Germinal center (tissue), 1 donor: Measurements from ENCODE around the gene ABHD6.
"Not testable (repeated sequence)": the region's sequence is repeated elsewhere in the genome, so short reads cannot be mapped to it uniquely, and the experiment has no call there.

Source experiments
- DNase-seq: peaks from one replicate; pipeline ENCODE4 v3.0.0; 2012; ENCODE audit warnings: mixed read lengths, low spot score

ABHD6 gene

GRCh38 chr3:58243976-58244585 lies 6.5 kb downstream of the ABHD6 start:
- no peak for DNase-seq

GRCh38 chr3:58246148-58247047 lies 8.8 kb downstream of the ABHD6 start:
- no peak for DNase-seq

GRCh38 chr3:58249358-58250092 lies 11.9 kb downstream of the ABHD6 start:
- DNase-seq, result no peak

DNA sequence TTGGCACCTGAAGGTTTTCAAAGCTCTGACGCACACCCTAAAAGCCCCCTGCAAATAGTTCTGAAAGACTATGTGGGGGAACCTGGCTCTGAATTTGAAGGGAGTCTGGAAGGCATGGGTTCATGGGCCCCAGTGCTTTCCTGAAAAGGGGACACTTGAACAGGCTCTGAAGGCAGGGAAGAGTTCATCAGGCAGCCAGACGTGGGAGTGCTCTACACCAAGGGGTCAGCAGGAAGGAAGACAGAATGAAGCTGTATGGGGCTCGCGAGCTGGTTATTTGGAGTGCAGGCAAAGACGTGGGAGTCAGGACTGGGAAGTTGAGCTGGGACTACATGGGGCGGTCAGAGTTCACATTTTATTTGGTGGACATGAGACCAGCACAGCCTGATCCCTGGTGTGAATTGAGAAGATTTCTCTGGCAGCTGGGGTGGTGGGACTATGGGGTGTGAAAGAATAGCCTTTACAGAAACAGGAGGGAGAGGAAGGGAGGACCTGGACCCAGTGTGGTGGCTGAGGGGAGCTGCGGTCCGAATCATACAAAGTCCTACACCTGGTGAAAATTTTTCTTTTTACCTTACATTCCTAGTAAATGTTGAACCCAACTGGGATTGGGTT lies 12.6 kb downstream of the ABHD6 start:
- DNase-seq, result no peak

DNA sequence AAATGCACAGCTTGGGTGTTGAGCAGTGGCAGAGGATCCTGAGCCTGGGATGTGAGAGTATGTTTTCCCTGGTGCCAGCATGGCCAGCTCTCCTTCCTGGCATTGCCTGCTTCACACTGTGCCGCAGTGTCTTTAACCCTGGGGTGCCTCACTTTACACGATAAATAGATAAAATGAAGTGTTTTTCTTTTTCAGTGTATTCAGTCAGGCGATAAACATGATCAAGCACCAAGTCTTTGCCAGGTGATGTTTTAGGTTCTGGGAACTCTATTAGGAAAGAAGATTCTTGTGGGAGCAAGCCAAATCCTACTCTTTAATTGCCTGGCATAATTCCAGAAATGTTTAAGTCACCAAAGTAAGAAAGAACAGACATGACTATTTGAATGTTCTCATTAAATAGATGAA lies 14.0 kb downstream of the ABHD6 start:
- DNase-seq, result no peak

GRCh38 chr3:58254144-58254543 lies 16.6 kb downstream of the ABHD6 start:
- no peak for DNase-seq

DNA sequence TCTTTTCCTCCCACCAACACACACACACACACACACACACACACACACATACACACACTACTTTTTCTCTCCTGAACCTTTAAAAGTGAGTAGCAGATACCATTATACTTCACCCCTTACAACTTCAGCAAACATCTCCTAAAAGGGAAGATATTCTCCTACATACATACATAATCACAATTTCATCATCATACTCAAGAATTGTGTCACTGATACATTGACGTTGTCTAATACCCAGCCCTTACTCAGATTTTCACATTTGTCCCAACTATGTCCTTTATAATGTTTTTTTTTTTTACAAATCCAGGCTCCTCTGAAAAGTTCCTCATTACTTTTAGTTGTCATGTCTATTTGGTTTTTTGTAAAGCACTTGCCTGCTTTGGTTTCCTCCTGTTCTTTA lies 18.5 kb downstream of the ABHD6 start:
- DNase-seq, result no peak

- DNase-seq, result no peak
Measured at GRCh38 chr3:58256511-58256910, 18.9 kb downstream of the ABHD6 start.

DNA sequence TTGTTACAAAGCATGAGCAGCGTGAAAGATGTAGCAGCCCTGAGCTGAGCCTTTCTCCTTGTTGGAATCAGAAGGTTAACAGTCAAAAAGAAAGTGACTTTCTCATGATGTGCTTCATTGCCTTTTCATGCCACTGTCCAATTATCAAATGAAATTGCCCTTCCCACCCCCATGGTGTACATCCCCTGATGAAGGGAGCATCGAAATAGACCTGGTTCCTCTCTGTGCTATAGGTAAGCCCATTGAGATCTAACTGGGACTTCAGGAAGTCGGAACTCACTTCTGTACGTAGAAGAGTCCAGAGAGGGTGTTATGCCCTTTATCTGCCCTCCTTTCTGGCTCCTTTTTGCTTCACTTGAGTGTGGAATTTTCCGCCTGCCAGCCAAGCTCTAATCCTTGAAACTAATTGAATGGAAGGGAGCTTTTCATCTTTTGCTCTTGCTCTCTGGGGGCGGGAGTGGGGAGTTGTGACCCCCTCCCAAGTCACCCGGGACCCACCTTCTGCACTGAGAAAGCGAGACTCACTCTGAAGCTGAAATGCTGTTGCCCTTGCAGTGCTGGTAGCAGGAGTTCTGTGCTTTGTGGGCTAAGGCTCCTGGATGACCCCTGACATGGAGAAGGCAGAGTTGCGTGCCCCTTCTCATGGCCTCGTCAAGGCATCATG lies 20.9 kb downstream of the ABHD6 start:
- no peak for DNase-seq

- no peak for DNase-seq
Measured at GRCh38 chr3:58260261-58260731, 22.7 kb downstream of the ABHD6 start.

GRCh38 chr3:58260733-58261132 lies 23.1 kb downstream of the ABHD6 start:
- DNase-seq, result no peak

DNA sequence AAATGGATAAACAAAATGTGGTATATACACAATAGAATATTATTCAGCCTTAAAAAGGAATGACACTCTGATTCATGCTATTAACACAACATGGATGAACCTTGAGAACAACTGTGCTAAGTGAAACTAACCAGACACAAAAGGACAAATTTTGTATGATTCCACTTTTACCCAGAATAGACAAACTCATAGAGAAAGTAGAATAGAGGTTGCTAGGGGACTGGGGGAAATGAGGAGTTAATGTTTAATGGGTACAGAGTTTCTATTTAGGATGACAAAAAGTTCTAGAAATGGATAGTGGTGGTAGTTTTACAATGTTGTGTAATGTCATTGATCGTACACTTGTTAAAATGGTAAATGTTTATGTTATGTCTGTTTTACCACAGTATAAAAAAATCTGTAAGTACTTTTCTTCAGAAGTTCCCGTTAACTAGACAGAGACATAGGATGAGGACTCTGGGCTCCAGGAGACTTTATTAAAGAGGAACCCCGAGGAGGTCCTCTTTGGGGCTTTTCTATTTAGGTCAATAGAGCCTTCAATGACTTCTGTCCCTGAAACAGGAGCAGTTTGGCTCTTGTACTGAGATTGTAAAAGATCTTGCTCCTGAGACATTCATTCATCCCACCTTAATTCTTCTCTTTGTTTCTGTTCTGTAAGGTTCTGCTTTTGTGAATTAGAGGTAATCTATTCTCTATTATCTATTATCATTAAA lies 24.5 kb downstream of the ABHD6 start:
- DNase-seq, result no peak

DNA sequence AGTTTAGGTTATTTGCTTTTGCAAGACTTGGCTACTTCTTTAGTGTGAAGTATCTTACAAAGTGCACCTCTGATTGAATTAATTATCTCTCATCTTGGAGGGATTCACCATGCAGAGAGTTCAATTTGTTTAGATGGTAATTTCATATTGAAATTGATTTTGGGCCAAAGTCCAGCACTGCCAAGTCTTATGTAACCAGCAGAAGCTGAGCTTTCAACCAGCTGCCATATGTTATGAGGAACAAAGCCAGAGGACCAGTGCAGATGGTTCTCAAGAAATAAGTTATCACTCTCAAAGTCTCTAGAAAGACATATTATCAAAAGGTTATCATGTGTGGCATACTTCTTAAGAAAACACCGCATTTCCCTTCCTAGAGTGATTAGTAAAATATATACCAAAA lies 29.0 kb downstream of the ABHD6 start:
- no peak for DNase-seq

DNA sequence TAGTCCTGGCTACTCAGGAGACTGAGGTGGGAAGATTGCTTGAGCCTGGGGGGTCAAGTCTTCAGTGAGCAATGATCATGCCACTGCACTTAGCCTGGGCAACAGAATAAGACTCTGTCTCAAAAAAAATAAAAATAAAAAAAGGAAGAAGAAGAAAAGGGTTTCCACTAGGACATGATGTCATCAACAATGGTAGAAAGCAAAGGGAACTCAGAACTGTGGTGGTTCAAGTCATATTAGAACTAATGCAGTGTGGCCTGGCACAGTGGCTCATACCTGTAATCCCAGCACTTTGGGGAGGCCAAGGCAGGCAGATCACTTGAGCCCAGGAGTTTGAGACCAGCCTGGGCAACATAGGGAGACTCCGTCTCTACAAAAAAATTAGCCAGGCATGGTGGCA lies 30.0 kb downstream of the ABHD6 start:
- not testable (repeated sequence) for DNase-seq

DNA sequence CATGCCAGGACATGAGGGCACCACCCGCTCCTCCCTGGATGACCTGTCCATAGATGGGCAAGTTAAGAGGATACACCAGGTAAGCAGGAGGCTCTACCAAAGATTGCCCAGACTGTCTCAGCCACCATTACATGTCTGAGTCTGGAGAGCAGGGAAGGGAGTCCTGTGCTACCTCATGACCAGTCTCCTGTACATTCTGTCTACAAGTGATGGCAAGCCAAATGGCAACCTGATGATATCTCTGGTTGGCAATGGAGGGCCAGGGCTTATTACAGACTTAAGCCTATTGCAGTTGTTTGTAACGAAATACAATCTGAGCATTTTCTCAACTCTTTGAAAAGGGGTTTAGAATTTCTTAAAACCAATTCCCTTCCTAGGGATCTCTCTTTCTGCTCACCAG lies 31.8 kb downstream of the ABHD6 start:
- DNase-seq, result no peak

DNA sequence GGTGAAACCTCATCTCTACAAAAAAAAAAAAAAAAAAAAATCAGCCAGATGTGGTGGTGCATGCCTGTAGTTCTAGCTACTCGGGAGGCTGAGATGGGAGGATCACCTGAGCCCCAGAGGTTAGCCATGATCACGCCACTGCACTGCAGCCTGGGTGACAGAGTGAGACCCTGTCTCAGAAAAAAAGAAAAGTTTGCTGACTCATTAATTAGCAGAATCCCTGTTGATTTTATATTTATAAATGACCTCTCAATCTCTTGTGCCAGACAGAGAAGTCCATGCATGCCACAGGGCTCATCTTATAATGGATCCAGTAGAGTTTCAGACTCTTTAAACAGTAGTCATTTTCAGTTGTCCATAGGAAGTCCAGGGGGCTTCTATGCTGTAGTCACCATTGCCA lies 32.9 kb downstream of the ABHD6 start:
- DNase-seq, result no peak

DNA sequence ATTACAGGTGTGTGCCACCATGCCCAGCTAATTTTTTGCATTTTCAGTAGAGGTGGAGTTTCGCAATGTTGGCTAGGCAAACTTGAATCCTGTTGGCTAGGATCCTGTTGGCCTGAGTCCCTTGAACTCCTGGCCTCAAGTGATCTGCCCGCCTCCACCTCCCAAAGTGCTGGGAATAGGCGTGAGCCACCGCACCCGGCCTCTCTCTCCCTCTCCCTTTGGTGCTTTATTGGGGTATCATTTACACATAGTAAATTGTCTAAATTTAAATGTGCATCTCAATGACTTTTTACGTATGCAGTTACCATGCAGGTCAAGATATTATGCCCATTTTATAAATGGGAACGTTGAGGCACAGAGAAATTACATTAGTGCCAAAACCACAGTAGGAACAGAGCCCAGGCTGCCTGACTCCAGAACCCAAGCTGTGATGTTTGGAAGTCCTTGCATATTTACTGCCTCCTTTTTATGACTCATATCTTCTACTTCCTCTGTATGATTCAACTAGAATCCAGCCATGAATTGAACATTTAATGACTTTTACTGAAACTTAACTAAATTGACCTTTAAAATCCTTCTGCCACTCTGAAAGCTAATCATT lies 34.4 kb downstream of the ABHD6 start:
- no peak for DNase-seq

GRCh38 chr3:58272891-58273290 lies 35.3 kb downstream of the ABHD6 start:
- no peak for DNase-seq

- DNase-seq, result not testable (repeated sequence)
Measured at GRCh38 chr3:58273362-58273761, 35.8 kb downstream of the ABHD6 start.

GRCh38 chr3:58274027-58274614 lies 36.5 kb downstream of the ABHD6 start:
- DNase-seq, result no peak
